Measurements from ENCODE around the gene MATCAP1. TPM values are rescaled to one million over a fixed set of nuclear protein-coding genes. Genes with fewer than 3 reads are reported as not detected.

Gene MATCAP1
- total RNA-seq, 2 donors from 2014 or later = 50.2 to 63.8 TPM

DNA sequence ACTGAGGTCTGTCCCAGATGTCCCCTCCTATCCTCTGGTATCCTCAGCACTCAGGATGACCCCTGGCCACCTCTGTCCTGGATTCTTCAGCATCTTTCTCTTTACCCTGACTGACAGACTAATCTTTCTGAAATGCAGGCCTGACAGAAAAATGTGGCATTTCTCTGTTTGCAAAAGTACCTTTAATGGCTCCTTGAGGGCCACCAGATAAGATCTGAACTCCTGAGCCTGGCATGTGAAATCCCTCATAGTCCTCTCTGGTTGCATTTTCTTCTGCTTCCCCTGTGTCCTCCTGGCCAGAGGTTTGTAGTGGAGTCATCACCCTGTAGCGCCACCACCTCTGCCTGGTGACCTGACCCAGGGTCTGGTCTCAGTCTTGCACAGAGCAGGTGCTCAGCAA is 13.1 kb upstream of the MATCAP1 start:
- no peak overlapping the region for H3K4me3 Mint-ChIP-seq
- TF ChIP-seq, protein P1, sequence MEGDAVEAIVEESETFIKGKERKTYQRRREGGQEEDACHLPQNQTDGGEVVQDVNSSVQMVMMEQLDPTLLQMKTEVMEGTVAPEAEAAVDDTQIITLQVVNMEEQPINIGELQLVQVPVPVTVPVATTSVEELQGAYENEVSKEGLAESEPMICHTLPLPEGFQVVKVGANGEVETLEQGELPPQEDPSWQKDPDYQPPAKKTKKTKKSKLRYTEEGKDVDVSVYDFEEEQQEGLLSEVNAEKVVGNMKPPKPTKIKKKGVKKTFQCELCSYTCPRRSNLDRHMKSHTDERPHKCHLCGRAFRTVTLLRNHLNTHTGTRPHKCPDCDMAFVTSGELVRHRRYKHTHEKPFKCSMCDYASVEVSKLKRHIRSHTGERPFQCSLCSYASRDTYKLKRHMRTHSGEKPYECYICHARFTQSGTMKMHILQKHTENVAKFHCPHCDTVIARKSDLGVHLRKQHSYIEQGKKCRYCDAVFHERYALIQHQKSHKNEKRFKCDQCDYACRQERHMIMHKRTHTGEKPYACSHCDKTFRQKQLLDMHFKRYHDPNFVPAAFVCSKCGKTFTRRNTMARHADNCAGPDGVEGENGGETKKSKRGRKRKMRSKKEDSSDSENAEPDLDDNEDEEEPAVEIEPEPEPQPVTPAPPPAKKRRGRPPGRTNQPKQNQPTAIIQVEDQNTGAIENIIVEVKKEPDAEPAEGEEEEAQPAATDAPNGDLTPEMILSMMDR (conservative IDR thresholded peaks at IDR 0.05) = no peak
- H3K36me3 Mint-ChIP-seq (ENCODE audit: low read depth) = peaks cover 49% of the 10 kb centered on the region
- H3K4me3 ChIP-seq (ENCODE audit: low read length) = no peak overlapping the region
- peaks cover 5% of the 10 kb centered on the region for H3K4me1 ChIP-seq (ENCODE audit: control insufficient read depth, insufficient read depth, low read length)
- H3K27ac Mint-ChIP-seq = no peak overlapping the region
- no peaks in the 10 kb centered on the region for H3K27me3 Mint-ChIP-seq (ENCODE audit: insufficient read depth)
- no peak for DNase-seq
- H3K9ac ChIP-seq (ENCODE audit: extremely low read depth, low read length, poor library complexity, severe bottlenecking) = no peak overlapping the region
- 100% methylated on average over 1 of the region's 1 CpG; no CpG with 5 or more reads in 1 of the 2 experiments for WGBS, 2 experiments (ENCODE audit: insufficient coverage in 1 of 2, insufficient read length in 1 of 2)
- H3K36me3 ChIP-seq (ENCODE audit: control insufficient read depth, insufficient read depth, low read length) = peaks cover 69% of the 10 kb centered on the region
- H3K9me3 Mint-ChIP-seq = no peaks in the 10 kb centered on the region
- H3K27me3 ChIP-seq (ENCODE audit: control insufficient read depth, insufficient read depth, low read length, poor library complexity, severe bottlenecking) = no peaks in the 10 kb centered on the region
- H3K4me1 Mint-ChIP-seq = peaks cover 8% of the 10 kb centered on the region
- no peak overlapping the region for H3K27ac ChIP-seq (ENCODE audit: low read depth, low read length)
- no peaks in the 10 kb centered on the region for H3K9me3 ChIP-seq (ENCODE audit: control insufficient read depth, low read length)

DNA sequence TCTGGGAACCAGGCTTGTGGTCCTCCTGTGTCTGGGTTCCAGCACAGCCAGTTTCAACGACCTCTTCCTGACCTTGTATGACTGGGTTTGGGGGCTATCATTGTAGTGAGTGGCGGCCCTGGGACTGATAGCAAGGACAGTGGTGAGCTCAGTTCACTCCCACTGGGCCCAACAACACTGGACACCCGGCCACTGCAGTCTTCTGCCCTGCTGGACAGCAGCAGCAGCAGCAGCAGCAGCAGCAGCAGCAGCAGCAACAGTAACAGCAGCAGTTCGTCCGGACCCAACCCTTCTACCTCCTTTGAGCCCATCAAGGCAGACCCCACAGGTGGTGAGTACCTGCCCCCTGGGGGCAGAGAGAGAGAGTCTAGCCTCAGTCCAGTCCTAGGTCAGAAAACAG is 11.9 kb upstream of the MATCAP1 start:
- Mint-ChIP-seq H3K27ac (no peak overlapping the region), H3K4me3 (no peak overlapping the region), H3K9me3 (no peaks in the 10 kb centered on the region)

DNA sequence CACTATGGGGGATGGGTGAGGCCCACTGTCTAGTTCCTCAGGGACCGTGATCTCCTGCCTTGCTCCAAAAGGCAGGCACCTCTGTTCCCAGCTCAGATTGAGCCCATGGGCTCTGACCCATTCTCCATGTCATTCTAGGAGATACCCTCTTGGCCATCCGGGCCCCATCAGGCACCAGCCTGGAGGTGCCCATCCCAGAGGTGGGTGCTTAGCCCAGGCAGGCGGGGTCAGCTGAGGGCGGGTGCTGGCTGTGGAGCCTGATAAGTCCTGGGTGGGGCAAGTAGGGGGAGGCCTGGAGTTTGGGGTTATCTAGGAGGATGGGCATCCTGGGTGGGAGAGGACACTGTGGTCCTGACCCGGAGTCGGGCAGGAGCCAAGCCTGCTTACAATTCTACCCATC is 10.5 kb upstream of the MATCAP1 start:
- Mint-ChIP-seq H3K27me3 (ENCODE audit: insufficient read depth) (no peaks in the 10 kb centered on the region), H3K27ac (no peak overlapping the region), H3K9me3 (no peaks in the 10 kb centered on the region), H3K36me3 (ENCODE audit: low read depth) (peaks cover 47% of the 10 kb centered on the region), H3K4me1 (peaks cover 5% of the 10 kb centered on the region), H3K4me3 (peak overlapping the region; percentile 80)
- H3K9ac ChIP-seq (ENCODE audit: extremely low read depth, low read length, poor library complexity, severe bottlenecking) = no peak overlapping the region
- TF ChIP-seq, protein P1 (conservative IDR thresholded peaks at IDR 0.05) = no peak
- no peaks in the 10 kb centered on the region for H3K27me3 ChIP-seq (ENCODE audit: control insufficient read depth, insufficient read depth, low read length, poor library complexity, severe bottlenecking)
- H3K36me3 ChIP-seq (ENCODE audit: control insufficient read depth, insufficient read depth, low read length) = peaks cover 60% of the 10 kb centered on the region
- H3K4me3 ChIP-seq (ENCODE audit: low read length) = no peak overlapping the region
- H3K27ac ChIP-seq (ENCODE audit: low read depth, low read length) = no peak overlapping the region
- DNase-seq = no peak
- peaks cover 7% of the 10 kb centered on the region for H3K4me1 ChIP-seq (ENCODE audit: control insufficient read depth, insufficient read depth, low read length)
- no peaks in the 10 kb centered on the region for H3K9me3 ChIP-seq (ENCODE audit: control insufficient read depth, low read length)
- 92 to 96% methylated on average over 2 to 6 of the region's 6 CpGs for WGBS, 2 experiments (ENCODE audit: insufficient coverage in 1 of 2, insufficient read length in 1 of 2)

More for the DNA sequence above, 11.9 kb upstream of the MATCAP1 start:
- H3K36me3 Mint-ChIP-seq (ENCODE audit: low read depth) = peaks cover 49% of the 10 kb centered on the region
- no peak overlapping the region for H3K4me3 ChIP-seq (ENCODE audit: low read length)
- H3K9me3 ChIP-seq (ENCODE audit: control insufficient read depth, low read length) = no peaks in the 10 kb centered on the region
- H3K36me3 ChIP-seq (ENCODE audit: control insufficient read depth, insufficient read depth, low read length) = peaks cover 65% of the 10 kb centered on the region
- no peak overlapping the region for H3K27ac ChIP-seq (ENCODE audit: low read depth, low read length)
- H3K27me3 Mint-ChIP-seq (ENCODE audit: insufficient read depth) = no peaks in the 10 kb centered on the region
- no peak for DNase-seq
- H3K9ac ChIP-seq (ENCODE audit: extremely low read depth, low read length, poor library complexity, severe bottlenecking) = no peak overlapping the region
- 92 to 100% methylated on average over 2 to 5 of the region's 5 CpGs for WGBS, 2 experiments (ENCODE audit: insufficient coverage in 1 of 2, insufficient read length in 1 of 2)
- peaks cover 7% of the 10 kb centered on the region for H3K4me1 ChIP-seq (ENCODE audit: control insufficient read depth, insufficient read depth, low read length)
- TF ChIP-seq, protein P1 (conservative IDR thresholded peaks at IDR 0.05) = no peak
- H3K27me3 ChIP-seq (ENCODE audit: control insufficient read depth, insufficient read depth, low read length, poor library complexity, severe bottlenecking) = no peaks in the 10 kb centered on the region
- peaks cover 8% of the 10 kb centered on the region for H3K4me1 Mint-ChIP-seq

Measured in endodermal cell (in vitro differentiated cells).